Erythroblast (primary cell): ENCODE data around the gene EFEMP2.

ENCODE experiments used
- DNase-seq, 2 experiments: peaks; one replicate each; lab custom pipeline; 2025; lab: John Stamatoyannopoulos, UW
- GATA1 ChIP-seq: IDR thresholded peaks from 2 replicates; pipeline ENCODE4 v1.6.1; 2011; ENCODE audit warnings: low read depth, mild to moderate bottlenecking, control low read depth, low read length, moderate library complexity
- POLR2A ChIP-seq: IDR thresholded peaks from 2 replicates; pipeline ENCODE4 v1.6.1; 2011; ENCODE audit warnings: mild to moderate bottlenecking, low read length

EFEMP2 gene

GRCh38 chr11:65872586-65873317 lies at the start of gene EFEMP2:
TSS of gene EFEMP2 (minus strand) at chr11:65872800. CDS start at chr11:65872354, 446 bp downstream.
- DNase-seq, result no peak
- no peak for TF ChIP-seq POLR2A
- TF ChIP-seq GATA1, result no peak

- no peak for DNase-seq
- TF ChIP-seq POLR2A (no peak), GATA1 (no peak)
These were observed 49.3 kb upstream of the EFEMP2 start for GRCh38 chr11:65921876-65922275.

GRCh38 chr11:65921033-65921555 lies 48.5 kb upstream of the EFEMP2 start:
- TF ChIP-seq POLR2A (no peak), GATA1 (no peak)
- no peak for DNase-seq

- no peak for TF ChIP-seq GATA1
- TF ChIP-seq POLR2A, result no peak
- DNase-seq, result peak in 1 of 2 experiments; percentile 49
These were observed 47.8 kb upstream of the EFEMP2 start for GRCh38 chr11:65920372-65920802.

GRCh38 chr11:65919573-65920371 lies 47.2 kb upstream of the EFEMP2 start:
- TF ChIP-seq GATA1 (no peak), POLR2A (no peak)
- peak; percentile 79 to 83 for DNase-seq

- TF ChIP-seq GATA1 (no peak), POLR2A (peak; percentile 33)
- peak; percentile 99 to 100 for DNase-seq
These were observed 46.6 kb upstream of the EFEMP2 start, which contains the start of gene DRAP1 for GRCh38 chr11:65919141-65919572. TSS of gene DRAP1 (plus strand) at chr11:65919426. CDS start at chr11:65919502, 76 bp downstream.

GRCh38 chr11:65918211-65919140 lies 45.9 kb upstream of the EFEMP2 start, which contains the start of gene C11orf68:
TSS of gene C11orf68 (minus strand) at chr11:65919062. CDS start at chr11:65919031, 31 bp downstream.
- peak; percentile 37 for TF ChIP-seq POLR2A
- TF ChIP-seq GATA1, result no peak
- peak in 1 of 2 experiments; percentile 88 for DNase-seq

- DNase-seq, result no peak
- TF ChIP-seq POLR2A (no peak), GATA1 (no peak)
These were observed 45.0 kb upstream of the EFEMP2 start for GRCh38 chr11:65917434-65918210.

GRCh38 chr11:65917077-65917433 lies 44.5 kb upstream of the EFEMP2 start:
- TF ChIP-seq POLR2A (no peak), GATA1 (no peak)
- DNase-seq, result no peak

- no peak for DNase-seq
- no peak for TF ChIP-seq GATA1
- no peak for TF ChIP-seq POLR2A
These were observed 43.8 kb upstream of the EFEMP2 start for GRCh38 chr11:65916391-65916790.

- no peak for TF ChIP-seq GATA1
- TF ChIP-seq POLR2A, result peak; percentile 48
- DNase-seq, result peak in 1 of 2 experiments; percentile 59
These were observed 43.2 kb upstream of the EFEMP2 start for GRCh38 chr11:65915821-65916251.

- DNase-seq, result no peak
- TF ChIP-seq GATA1 (no peak), POLR2A (no peak)
These were observed 42.7 kb upstream of the EFEMP2 start for GRCh38 chr11:65915101-65915820.
